MM.1S (cell line): ENCODE data around the gene BDKRB1.

ENCODE experiments used
- DNase-seq: peaks from one replicate; pipeline ENCODE4 v3.0.0-alpha.2; 2015
- H2AFZ ChIP-seq: fragments of 300-600 bp; sonication (generic); 2 replicates; pipeline ENCODE4 v1.6.0; 2016; ENCODE audit warnings: antibody characterized with exemption, low read length
- H3F3A ChIP-seq: fragments of 300-600 bp; sonication (generic); 2 replicates; pipeline ENCODE4 v1.6.1; 2016; ENCODE audit warnings: mild to moderate bottlenecking, antibody characterized with exemption, low read length, moderate library complexity, mixed read lengths; ENCODE audit not compliant: insufficient read depth
- H3K27ac ChIP-seq: fragments of 300-600 bp; sonication (generic); 2 replicates; pipeline ENCODE4 v1.5.1; 2016; ENCODE audit warnings: mild to moderate bottlenecking, low read length
- H3K27me3 ChIP-seq: fragments of 300-600 bp; sonication (generic); replicated peaks from 2 replicates; pipeline ENCODE4 v1.6.0; 2016; ENCODE audit warnings: low read length; ENCODE audit not compliant: insufficient read depth
- H3K36me3 ChIP-seq: fragments of 300-600 bp; sonication (generic); replicated peaks from 2 replicates; pipeline ENCODE4 v1.6.1; 2016; ENCODE audit warnings: mild to moderate bottlenecking, low read length, mixed read lengths; ENCODE audit not compliant: insufficient read depth
- H3K4me1 ChIP-seq: fragments of 300-600 bp; sonication (generic); 2 replicates; pipeline ENCODE4 v1.6.1; 2016; ENCODE audit warnings: low read length, mixed read lengths
- H3K4me2 ChIP-seq: fragments of 300-600 bp; sonication (generic); 2 replicates; pipeline ENCODE4 v1.6.0; 2016; ENCODE audit warnings: low read depth, low read length
- H3K4me3 ChIP-seq: fragments of 300-600 bp; sonication (generic); 2 replicates; pipeline ENCODE4 v1.5.1; 2016; ENCODE audit warnings: low read length, mixed read lengths
- H3K79me2 ChIP-seq: fragments of 300-600 bp; sonication (generic); 2 replicates; pipeline ENCODE4 v1.6.1; 2016; ENCODE audit warnings: mixed run types, low read length, mixed read lengths
- H3K9ac ChIP-seq: fragments of 300-600 bp; sonication (generic); 2 replicates; pipeline ENCODE4 v1.6.1; 2016; ENCODE audit warnings: low read length, mixed read lengths
- H3K9me2 ChIP-seq: fragments of 300-600 bp; sonication (generic); replicated peaks from 2 replicates; pipeline ENCODE4 v1.6.1; 2016; ENCODE audit warnings: mild to moderate bottlenecking, low read length, mixed read lengths; ENCODE audit not compliant: insufficient read depth
- H3K9me3 ChIP-seq: fragments of 300-600 bp; sonication (generic); replicated peaks from 2 replicates; pipeline ENCODE4 v1.6.1; 2016; ENCODE audit warnings: mild to moderate bottlenecking, low read length, mixed read lengths; ENCODE audit not compliant: insufficient read depth
- H4K20me1 ChIP-seq: fragments of 300-600 bp; sonication (generic); 2 replicates; pipeline ENCODE4 v1.6.1; 2016; ENCODE audit warnings: mild to moderate bottlenecking, low read length, moderate library complexity, mixed read lengths; ENCODE audit not compliant: insufficient read depth
- EZH2 ChIP-seq: fragments of 300-600 bp; sonication (generic); optimal IDR thresholded peaks from 2 replicates; pipeline ENCODE3; 2017; ENCODE audit warnings: low read depth, mild to moderate bottlenecking, antibody characterized with exemption, low read length, mixed read lengths
- EZH2phosphoT487 ChIP-seq: fragments of 300-600 bp; sonication (generic); IDR thresholded peaks from 2 replicates; pipeline ENCODE4 v1.6.1; 2018; ENCODE audit warnings: antibody characterized with exemption, low read length
- TF ChIP-seq, protein P1 (sequence below): fragments of 300-600 bp; sonication (generic); IDR thresholded peaks from 2 replicates; pipeline ENCODE4 v1.5.1; 2016; ENCODE audit warnings: antibody characterized with exemption, low read length, mixed read lengths

Gene BDKRB1

DNA sequence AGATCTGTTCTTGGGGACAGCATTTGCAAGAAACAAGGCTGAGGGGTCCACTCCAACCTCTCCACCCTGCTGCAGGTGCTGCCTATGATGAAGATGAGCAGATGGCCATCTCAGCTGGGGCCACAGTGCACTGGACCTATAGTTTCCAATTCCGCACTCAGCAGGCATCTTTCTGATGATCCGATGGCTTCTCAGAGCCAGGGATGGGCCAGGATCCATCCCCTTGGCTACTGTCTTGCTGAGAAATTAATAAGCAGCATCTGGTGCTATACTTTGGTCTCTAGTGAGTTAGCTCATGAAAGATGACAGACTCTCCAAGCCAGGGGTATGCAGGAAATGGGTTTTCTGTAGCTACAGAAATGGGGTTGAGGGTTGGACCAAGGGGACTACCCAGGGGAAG, 18.4 kb upstream of the BDKRB1 start:
- no peaks in the 10 kb centered on the region for H3K9me2 ChIP-seq
- no peaks in the 10 kb centered on the region for H3K4me1 ChIP-seq
- no peak overlapping the region for H3K9ac ChIP-seq
- TF ChIP-seq EZH2 (no peak), EZH2phosphoT487 (no peak)
- TF ChIP-seq, protein P1, sequence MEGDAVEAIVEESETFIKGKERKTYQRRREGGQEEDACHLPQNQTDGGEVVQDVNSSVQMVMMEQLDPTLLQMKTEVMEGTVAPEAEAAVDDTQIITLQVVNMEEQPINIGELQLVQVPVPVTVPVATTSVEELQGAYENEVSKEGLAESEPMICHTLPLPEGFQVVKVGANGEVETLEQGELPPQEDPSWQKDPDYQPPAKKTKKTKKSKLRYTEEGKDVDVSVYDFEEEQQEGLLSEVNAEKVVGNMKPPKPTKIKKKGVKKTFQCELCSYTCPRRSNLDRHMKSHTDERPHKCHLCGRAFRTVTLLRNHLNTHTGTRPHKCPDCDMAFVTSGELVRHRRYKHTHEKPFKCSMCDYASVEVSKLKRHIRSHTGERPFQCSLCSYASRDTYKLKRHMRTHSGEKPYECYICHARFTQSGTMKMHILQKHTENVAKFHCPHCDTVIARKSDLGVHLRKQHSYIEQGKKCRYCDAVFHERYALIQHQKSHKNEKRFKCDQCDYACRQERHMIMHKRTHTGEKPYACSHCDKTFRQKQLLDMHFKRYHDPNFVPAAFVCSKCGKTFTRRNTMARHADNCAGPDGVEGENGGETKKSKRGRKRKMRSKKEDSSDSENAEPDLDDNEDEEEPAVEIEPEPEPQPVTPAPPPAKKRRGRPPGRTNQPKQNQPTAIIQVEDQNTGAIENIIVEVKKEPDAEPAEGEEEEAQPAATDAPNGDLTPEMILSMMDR = no peak
- no peaks in the 10 kb centered on the region for H3K36me3 ChIP-seq
- no peaks in the 10 kb centered on the region for H4K20me1 ChIP-seq
- H3K27ac ChIP-seq = no peak overlapping the region
- no peaks in the 10 kb centered on the region for H3K27me3 ChIP-seq
- H3K4me2 ChIP-seq = no peak overlapping the region
- H3K9me3 ChIP-seq = no peaks in the 10 kb centered on the region
- no peaks in the 10 kb centered on the region for H3K79me2 ChIP-seq
- H3F3A ChIP-seq = no peaks in the 10 kb centered on the region
- H3K4me3 ChIP-seq = no peak overlapping the region
- no peak overlapping the region for H2AFZ ChIP-seq
- no peak for DNase-seq

DNA sequence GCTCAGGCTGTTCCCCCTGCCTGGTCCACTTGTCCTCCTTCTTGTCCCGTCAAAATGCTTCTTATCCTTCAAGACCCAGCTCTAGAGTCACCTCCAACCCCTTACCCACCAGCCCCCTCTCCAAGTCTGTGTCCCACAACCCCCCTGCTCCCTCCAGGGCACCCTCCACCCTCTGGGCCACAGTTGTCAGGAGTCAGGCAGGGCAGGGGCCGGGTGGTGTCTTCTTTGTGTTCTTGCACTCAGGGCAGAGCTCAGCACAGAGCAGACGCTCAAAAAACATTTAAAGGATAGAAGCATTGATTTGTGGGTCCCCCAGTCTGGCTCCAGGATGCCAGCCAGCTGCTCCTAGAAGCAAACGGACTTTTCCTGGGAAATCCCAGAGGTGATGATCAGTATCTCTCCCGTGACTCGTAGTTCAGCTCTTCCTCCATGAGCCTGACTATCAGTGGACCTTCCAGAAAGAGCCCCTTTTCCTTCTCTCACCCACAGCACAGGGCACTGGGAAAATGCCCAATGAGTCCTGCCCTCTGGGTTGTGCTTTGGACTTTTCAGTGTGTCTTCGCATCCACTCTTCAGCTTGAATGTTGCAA, 17.2 kb upstream of the BDKRB1 start:
- Histone ChIP-seq H3K9me3 (no peaks in the 10 kb centered on the region), H3K27ac (no peak overlapping the region), H3K36me3 (no peaks in the 10 kb centered on the region), H3F3A (no peaks in the 10 kb centered on the region), H3K79me2 (no peaks in the 10 kb centered on the region), H3K27me3 (no peaks in the 10 kb centered on the region), H3K4me2 (no peak overlapping the region), H3K9me2 (no peaks in the 10 kb centered on the region), H3K4me1 (no peaks in the 10 kb centered on the region), H3K9ac (no peak overlapping the region), H4K20me1 (no peaks in the 10 kb centered on the region), H3K4me3 (no peak overlapping the region), H2AFZ (no peak overlapping the region)
- TF ChIP-seq EZH2 (no peak), EZH2phosphoT487 (no peak)
- TF ChIP-seq, protein P1 = no peak
- DNase-seq = no peak

DNA sequence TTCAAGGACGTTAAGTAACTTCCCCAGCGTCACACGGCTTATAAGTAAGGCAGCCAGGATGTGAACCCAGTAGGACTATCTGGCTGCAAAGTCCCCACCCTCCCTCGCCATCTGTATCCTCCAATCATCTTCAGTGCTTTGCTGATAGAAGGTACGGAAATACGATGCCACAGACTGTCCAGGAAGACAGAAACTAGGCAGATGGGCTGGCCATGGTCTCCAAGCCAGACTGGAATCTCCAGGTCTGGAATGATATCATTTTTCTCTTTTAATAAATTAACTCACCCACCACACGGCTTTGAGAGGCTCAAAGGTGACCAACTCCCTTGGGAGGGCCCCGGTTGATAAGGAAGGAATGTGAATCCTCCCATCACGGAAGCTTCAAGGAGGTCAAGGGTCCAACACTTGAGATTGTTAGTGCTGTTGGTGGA, 16.3 kb upstream of the BDKRB1 start:
- Histone ChIP-seq H3K9me3 (no peaks in the 10 kb centered on the region), H3F3A (no peaks in the 10 kb centered on the region), H3K27me3 (no peaks in the 10 kb centered on the region), H3K9me2 (no peaks in the 10 kb centered on the region), H3K9ac (no peak overlapping the region), H3K36me3 (no peaks in the 10 kb centered on the region), H3K79me2 (no peaks in the 10 kb centered on the region), H3K27ac (no peak overlapping the region), H4K20me1 (no peaks in the 10 kb centered on the region), H3K4me1 (no peaks in the 10 kb centered on the region), H3K4me2 (no peak overlapping the region), H2AFZ (no peak overlapping the region), H3K4me3 (no peak overlapping the region)
- no peak for DNase-seq
- TF ChIP-seq EZH2 = no peak

DNA sequence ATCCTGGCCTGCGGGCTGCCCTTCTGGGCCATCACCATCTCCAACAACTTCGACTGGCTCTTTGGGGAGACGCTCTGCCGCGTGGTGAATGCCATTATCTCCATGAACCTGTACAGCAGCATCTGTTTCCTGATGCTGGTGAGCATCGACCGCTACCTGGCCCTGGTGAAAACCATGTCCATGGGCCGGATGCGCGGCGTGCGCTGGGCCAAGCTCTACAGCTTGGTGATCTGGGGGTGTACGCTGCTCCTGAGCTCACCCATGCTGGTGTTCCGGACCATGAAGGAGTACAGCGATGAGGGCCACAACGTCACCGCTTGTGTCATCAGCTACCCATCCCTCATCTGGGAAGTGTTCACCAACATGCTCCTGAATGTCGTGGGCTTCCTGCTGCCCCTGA, 15.4 kb upstream of the BDKRB1 start:
- Histone ChIP-seq H3K4me3 (no peak overlapping the region), H3K4me2 (no peak overlapping the region), H3K4me1 (no peaks in the 10 kb centered on the region), H3K9ac (no peak overlapping the region), H4K20me1 (no peaks in the 10 kb centered on the region), H3K27me3 (no peaks in the 10 kb centered on the region), H3K36me3 (no peaks in the 10 kb centered on the region), H3K9me2 (no peaks in the 10 kb centered on the region), H3K79me2 (no peaks in the 10 kb centered on the region), H3F3A (no peaks in the 10 kb centered on the region), H2AFZ (no peak overlapping the region), H3K27ac (no peak overlapping the region), H3K9me3 (no peaks in the 10 kb centered on the region)
- TF ChIP-seq EZH2 (no peak), EZH2phosphoT487 (no peak)
- TF ChIP-seq, protein P1 = no peak
- no peak for DNase-seq
